ENCODE data around the gene GALNT10.

The GALNT10 gene

GRCh38 chr5:154391788-154392187 lies 201.3 kb downstream of the GALNT10 start:
- no peak for DNase-seq (ENCODE audit: low spot score)

DNA sequence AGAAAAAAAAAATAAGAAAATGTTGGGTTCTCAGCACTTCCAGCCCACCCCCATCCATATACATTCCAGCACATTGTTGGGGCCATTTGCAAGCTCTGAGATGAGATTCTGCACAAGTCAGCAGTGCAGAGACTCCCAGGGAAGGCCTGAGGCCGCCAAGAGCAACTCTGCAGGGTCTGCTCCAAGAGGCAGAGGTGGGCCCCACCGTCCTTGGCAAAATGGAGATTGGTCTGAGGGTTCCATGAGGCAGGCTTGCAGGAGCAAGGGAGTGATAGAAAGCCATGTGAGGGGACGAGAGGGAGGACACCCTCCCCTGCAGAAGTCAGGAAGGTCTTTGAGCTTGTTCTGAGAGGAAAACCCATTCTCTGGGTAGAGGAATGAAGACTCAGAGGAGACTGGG lies 203.3 kb downstream of the GALNT10 start:
- TF ChIP-seq CTCF (IDR thresholded peaks at IDR 0.05; ENCODE audit: extremely low read depth, missing control alignments) = no peak
- DNase-seq (ENCODE audit: low spot score) = no peak

More at GRCh38 chr5:154391788-154392187, 201.3 kb downstream of the GALNT10 start:
- no peak for TF ChIP-seq CTCF (IDR thresholded peaks at IDR 0.05; ENCODE audit: extremely low read depth, missing control alignments)

DNA sequence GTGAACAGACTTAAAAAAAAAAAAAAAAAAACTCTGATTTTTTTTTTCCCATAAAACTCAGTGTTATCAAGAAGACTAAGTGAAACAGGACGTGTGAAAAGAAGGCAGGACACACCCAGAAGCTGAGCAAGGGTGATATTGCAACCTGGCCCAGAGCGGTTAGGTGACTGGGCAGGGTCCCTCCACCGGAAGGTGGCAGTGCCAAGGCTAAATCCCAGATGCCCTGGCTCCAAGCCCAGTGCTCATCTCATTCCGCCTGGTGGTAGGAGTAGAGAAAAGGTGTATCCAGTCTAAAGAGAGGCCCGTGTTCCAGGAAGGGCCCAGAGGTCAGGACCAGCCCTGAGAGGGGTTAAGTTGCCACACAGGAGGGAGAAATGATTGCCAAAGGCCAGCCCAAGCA lies 203.8 kb downstream of the GALNT10 start:
- no peak for DNase-seq (ENCODE audit: low spot score)
- TF ChIP-seq CTCF (IDR thresholded peaks at IDR 0.05; ENCODE audit: extremely low read depth, missing control alignments) = no peak

- no peak for TF ChIP-seq CTCF (IDR thresholded peaks at IDR 0.05; ENCODE audit: extremely low read depth, missing control alignments)
- DNase-seq (ENCODE audit: low spot score) = peak; percentile 55
These were observed 205.0 kb downstream of the GALNT10 start for GRCh38 chr5:154395407-154396106.

GRCh38 chr5:154396128-154396527 lies 205.6 kb downstream of the GALNT10 start:
- no peak for DNase-seq (ENCODE audit: low spot score)
- TF ChIP-seq CTCF (IDR thresholded peaks at IDR 0.05; ENCODE audit: extremely low read depth, missing control alignments) = no peak

GRCh38 chr5:154397652-154398406 lies 207.3 kb downstream of the GALNT10 start:
- no peak for DNase-seq (ENCODE audit: low spot score)
- TF ChIP-seq CTCF (IDR thresholded peaks at IDR 0.05; ENCODE audit: extremely low read depth, missing control alignments) = no peak

DNA sequence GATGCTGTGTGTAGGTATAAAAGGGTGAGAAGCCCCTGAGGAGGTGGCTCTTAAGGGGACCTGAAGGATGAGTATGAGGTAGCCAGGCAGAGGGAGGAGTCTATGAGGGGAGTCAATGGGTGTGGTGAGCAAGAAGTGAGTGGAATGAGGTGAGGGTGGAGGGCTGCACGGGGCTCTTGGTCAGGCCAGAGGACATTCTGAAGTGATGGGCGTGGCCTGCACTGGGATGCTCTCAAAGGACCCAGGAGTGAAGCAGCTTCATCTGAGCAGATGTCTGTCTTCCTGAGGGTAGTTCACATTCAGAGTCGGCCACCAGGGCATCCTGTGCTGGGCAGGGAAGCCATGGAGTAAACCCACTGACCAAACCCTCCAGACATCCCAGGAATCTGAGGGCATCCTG lies 210.1 kb downstream of the GALNT10 start:
- no peak for TF ChIP-seq CTCF (IDR thresholded peaks at IDR 0.05; ENCODE audit: extremely low read depth, missing control alignments)
- no peak for DNase-seq (ENCODE audit: low spot score)

All from GM20000 (cell line).